GM18505 (cell line): ENCODE data around the gene GANC.

ENCODE experiments used
- ATAC-seq: cut with Tn5 transposase; IDR thresholded peaks from one replicate; pipeline ENCODE4 v1.9.1; 2021; ENCODE audit not compliant: unreplicated experiment
- POLR2A ChIP-seq: IDR thresholded peaks from 4 replicates; pipeline ENCODE4 v1.6.1; 2011; ENCODE audit warnings: borderline replicate concordance; ENCODE audit not compliant: insufficient read depth, insufficient read length; ENCODE audit errors: extremely low read depth

Gene GANC

GRCh38 chr15:42270551-42270950 is 2.5 kb upstream of the GANC start:
- TF ChIP-seq POLR2A, result no peak
- no peak for ATAC-seq

- TF ChIP-seq POLR2A, result no peak
- no peak for ATAC-seq
Measured at GRCh38 chr15:42270996-42271395, 2.0 kb upstream of the GANC start.

- ATAC-seq, result peak; percentile 15
- TF ChIP-seq POLR2A, result no peak
Measured at GRCh38 chr15:42273900-42274701, 1.1 kb downstream of the GANC start.

- no peak for TF ChIP-seq POLR2A
- ATAC-seq, result no peak
Measured at GRCh38 chr15:42274702-42274989, 1.6 kb downstream of the GANC start.

GRCh38 chr15:42275780-42276391 is 2.9 kb downstream of the GANC start:
- no peak for TF ChIP-seq POLR2A
- no peak for ATAC-seq

GRCh38 chr15:42276762-42277161 is 3.8 kb downstream of the GANC start:
- no peak for TF ChIP-seq POLR2A
- ATAC-seq, result no peak

GRCh38 chr15:42279234-42279723 is 6.3 kb downstream of the GANC start:
- no peak for TF ChIP-seq POLR2A
- no peak for ATAC-seq

GRCh38 chr15:42282344-42282743 is 9.3 kb downstream of the GANC start:
- TF ChIP-seq POLR2A, result no peak
- no peak for ATAC-seq

GRCh38 chr15:42282926-42283325 is 9.9 kb downstream of the GANC start:
- ATAC-seq, result no peak
- no peak for TF ChIP-seq POLR2A

GRCh38 chr15:42283671-42284070 is 10.7 kb downstream of the GANC start:
- TF ChIP-seq POLR2A, result no peak
- no peak for ATAC-seq

GRCh38 chr15:42284551-42284950 is 11.6 kb downstream of the GANC start:
- ATAC-seq, result no peak
- TF ChIP-seq POLR2A, result no peak

GRCh38 chr15:42285034-42285433 is 12.0 kb downstream of the GANC start:
- ATAC-seq, result no peak
- TF ChIP-seq POLR2A, result no peak

- ATAC-seq, result no peak
- no peak for TF ChIP-seq POLR2A
Measured at GRCh38 chr15:42286445-42287029, 13.5 kb downstream of the GANC start.

- no peak for ATAC-seq
- TF ChIP-seq POLR2A, result no peak
Measured at GRCh38 chr15:42287931-42288330, 14.9 kb downstream of the GANC start.
